Islet of Langerhans (tissue), 1 donor: ENCODE results near the gene PROC.

Source experiments
- FAIRE-seq: peaks from one replicate; lab custom pipeline; 2011; peaks lifted over from hg19 to GRCh38; lab: Jason Lieb, UNC

PROC gene

DNA sequence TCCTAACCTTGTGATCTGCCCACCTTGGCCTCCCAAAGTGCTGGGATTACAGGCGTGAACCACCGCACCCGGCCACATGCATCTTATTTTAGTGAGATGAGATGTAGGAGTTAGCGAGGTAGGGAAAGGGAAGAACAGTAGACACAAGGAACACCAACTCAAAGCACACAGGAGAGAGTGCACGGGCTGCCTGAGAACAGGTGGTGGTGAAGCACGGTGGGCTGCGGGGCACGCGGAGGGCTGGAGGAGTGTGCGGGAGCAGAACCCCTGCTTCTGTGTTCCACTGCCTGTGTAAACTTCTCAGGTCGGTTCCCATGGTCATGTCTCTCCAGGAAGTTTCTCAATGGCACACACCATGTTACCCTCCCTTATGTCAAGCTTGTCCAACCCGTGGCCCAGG is 38.7 kb downstream of the PROC start:
- FAIRE-seq, result no peak

- FAIRE-seq, result no peak
Observed at GRCh38 chr2:127462461-127462860, 44.2 kb downstream of the PROC start.

DNA sequence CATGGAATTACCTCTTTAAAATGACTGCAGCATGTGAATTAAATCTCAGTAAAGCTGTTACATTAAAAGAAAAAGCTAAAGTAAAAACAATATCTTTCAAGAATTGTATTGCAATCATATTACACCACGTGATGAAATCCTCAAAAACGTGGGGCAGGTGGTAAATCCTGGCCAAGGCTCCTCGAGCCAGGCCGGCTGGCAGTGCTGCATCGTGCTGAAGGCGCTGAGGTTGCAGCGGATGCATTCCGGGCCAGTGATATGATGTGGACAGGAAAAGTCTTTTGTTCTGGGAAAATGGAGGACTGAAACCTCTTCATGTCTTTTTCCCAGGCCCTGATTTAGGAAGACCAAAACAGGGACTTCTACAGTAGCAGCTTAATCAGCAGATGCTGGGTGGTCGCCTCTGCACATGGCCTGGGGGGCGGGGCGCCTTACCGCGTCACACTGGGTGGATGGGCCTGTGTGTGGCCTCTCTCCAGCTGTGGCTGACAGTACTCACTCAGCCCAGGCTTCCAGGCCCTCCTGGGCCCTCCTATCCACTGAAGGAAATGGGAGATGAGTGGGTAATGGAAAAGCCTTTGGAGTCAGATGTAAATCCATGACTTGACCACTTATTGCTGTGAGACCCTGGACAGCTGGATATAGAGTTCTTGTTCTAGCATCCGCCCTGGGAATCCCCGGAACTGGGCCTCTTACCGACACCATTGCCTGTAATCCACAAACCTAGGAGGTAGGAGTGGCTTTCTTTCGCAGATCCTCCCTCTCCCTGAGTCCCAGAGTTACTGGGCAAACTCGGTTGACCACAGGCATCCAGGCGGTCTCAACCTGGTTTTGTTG is 45.1 kb downstream of the PROC start:
- FAIRE-seq, result no peak

DNA sequence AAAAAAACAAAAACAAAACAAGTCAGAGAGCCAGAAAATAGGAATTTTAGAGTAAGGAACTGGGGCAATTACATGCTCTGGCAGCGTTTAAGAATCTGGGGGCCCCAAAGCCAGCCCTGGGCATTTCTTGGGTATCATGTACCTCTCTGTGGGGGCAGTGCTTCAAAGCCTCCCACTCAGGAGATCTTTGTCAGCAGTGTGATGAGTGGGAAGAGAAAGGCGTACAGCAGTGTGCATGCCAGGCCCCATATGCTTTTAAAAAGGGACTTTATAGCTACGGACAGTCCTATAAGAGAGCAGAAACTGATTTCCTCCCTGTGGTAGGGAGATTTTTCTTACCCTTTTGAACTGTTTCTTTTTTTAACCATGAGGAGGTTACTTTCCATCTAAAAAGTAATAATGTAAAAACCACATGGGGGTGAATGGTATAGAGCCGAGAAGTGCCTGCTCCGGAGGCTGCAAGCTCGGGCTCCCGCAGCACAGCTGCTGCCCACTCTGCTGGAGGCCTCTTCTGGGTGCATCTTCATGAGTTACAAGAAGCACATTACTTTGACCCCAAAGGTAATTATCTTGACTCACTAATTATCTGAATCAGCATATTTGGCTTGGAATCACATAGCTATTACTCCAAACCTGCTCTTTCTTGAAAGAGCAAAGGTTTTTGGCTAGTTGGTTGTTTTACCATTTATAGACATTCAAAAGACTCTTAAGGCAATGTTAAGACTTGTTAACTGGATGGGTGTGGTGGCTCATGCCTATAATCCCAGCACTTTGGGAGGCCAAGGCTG is 46.4 kb downstream of the PROC start:
- no peak for FAIRE-seq

DNA sequence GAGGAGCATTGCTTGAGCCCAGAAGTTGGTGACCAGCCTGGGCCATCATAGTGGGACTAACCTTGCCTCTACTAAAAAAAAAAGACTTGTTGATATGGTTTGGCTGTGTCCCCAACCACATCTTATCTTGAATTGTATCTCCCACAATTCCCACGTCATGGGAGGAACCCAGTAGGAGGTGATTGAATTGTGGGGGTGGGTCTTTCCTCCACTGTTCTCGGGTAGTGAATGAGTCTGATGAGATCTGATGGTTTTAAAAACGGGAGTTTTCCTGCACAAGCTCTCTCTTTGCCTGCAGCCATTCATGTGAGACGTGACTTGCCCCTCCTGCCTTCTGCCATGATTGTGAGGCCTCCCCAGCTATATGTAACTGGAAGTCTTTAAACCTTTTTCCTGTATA is 47.0 kb downstream of the PROC start:
- FAIRE-seq, result no peak

DNA sequence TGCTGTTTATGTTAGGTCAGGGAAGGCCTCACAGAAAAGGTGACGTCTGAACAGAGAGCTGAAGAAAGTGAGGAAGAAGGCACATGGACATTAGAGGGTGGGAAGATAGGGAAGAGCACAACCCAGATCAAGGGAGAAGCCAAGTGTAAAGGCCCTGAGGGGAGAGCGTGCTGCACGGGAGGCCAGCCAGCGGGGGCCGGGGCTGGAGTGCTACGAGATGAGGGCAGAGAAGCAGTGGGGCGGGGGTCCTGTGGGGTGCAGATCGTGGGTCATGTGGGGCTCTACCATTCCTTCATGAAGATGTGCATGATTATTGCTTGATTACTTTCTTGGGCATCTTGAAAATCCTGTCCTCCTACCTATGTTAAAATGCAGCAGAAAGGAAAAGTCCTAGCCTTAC is 50.8 kb downstream of the PROC start:
- FAIRE-seq, result no peak

DNA sequence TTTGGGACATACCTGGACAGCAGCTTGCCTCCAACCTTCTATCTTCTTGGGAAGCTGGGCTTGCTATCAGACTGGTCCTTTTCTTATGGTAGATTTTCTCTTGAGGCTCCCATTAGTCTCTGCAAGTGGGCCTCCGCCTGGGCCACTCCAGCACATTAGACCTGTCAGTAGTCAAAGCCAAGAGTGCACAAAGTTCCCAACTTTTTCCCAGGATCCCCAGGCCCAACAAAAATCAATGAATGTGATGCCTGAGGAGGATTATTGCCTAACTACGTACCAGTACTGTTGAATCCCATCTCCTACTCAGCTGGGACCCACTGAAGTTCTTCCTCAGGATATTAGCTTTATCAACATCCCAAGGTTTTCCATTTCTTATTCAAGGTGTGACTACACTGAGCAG is 51.7 kb downstream of the PROC start:
- FAIRE-seq, result no peak

- FAIRE-seq, result no peak
Observed at GRCh38 chr2:127471286-127471988, 53.2 kb downstream of the PROC start.

DNA sequence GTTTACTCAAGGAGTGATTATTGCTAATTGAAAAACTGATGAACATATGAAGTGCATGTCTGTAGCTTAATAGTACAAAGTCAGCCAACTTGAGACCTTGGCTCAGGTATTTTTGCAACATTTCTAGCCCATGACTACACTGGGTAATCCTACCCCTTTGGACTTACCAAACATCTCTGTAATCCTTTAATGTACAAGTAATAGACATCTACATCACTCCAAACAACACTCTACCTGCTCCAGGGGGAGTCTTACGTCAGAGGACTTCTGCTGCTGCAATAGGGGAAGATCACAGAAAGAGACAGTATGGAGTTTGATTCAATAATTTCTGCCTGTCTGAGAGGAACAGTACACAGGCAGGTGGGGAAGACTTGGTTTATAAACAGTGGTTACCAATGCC is 54.0 kb downstream of the PROC start:
- FAIRE-seq, result no peak

DNA sequence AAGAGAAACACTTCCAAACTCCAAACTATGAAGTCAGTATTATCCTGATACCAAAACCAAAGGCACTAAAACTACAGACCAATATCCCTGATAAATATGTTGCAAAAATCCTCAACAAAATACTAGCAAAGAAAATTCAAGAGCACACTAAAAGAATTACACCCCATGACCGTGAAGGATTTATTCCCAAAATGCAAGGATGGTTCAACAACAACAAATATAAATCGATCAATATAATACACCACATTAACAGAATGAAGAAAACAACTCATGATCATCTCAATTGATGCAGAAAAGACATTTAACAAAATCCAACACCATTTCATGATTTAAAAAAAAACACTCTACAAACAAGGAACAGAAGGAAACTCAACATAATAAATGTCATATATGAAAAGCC is 57.6 kb downstream of the PROC start:
- no peak for FAIRE-seq
